Measurements from ENCODE around the gene NUDT4B.
"Not testable (repeated sequence)": the region's sequence is repeated elsewhere in the genome, so short reads cannot be mapped to it uniquely, and the experiment has no call there.

NUDT4B gene

GRCh38 chr1:148791543-148792099, 43.0 kb downstream of the NUDT4B start:
- H3K36me3 ChIP-seq (ENCODE audit: insufficient read depth); H3K79me2 ChIP-seq (ENCODE audit: insufficient read depth, low read depth); H3K27me3 ChIP-seq (ENCODE audit: insufficient read depth, low read depth): not testable (repeated sequence)

DNA sequence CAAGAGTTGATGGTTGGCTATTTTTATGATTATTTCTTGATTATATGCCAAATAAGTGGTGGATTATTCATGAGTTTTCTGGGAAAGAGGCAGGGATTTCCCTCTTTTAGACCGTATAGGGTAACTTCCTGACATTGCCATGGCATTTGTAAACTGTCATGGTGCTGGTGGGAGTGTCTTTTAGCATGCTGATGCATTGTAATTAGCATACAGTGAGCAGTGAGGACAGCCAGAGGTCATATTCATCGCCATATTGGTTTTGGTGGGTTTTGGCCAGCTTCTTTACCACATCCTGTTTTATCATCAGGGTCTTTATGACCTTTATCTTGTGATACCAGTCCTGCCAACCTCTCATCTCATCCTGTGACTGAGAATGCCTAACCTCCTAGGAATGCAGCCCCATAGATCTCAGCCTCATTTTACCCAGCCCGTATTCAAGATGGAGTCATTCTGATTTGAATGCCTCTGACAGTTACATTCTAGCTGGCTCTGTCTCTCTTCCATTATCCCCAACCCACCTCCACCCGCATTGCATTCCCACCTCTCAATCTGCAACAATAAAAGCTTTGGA, 45.3 kb downstream of the NUDT4B start:
- not testable (repeated sequence) for H3K36me3 ChIP-seq (ENCODE audit: insufficient read depth); H3K4me3 ChIP-seq (IDR thresholded peaks at IDR 0.05; ENCODE audit: insufficient read depth, low read depth, low read length); H2AFZ ChIP-seq (ENCODE audit: low read depth)

More at GRCh38 chr1:148791543-148792099, 43.0 kb downstream of the NUDT4B start:
- not testable (repeated sequence) for H3K9ac ChIP-seq; H3K4me2 ChIP-seq; H3K4me3 ChIP-seq (IDR thresholded peaks at IDR 0.05; ENCODE audit: insufficient read depth, low read depth, low read length); H2AFZ ChIP-seq (ENCODE audit: low read depth); H4K20me1 ChIP-seq (ENCODE audit: insufficient read depth); H3K4me1 ChIP-seq (ENCODE audit: low read depth, poor library complexity, severe bottlenecking); H3K27ac ChIP-seq

More for the DNA sequence above, 45.3 kb downstream of the NUDT4B start:
- H3K79me2 ChIP-seq (ENCODE audit: insufficient read depth, low read depth); H3K9ac ChIP-seq; H4K20me1 ChIP-seq (ENCODE audit: insufficient read depth); H3K27ac ChIP-seq; H3K4me2 ChIP-seq; H3K27me3 ChIP-seq (ENCODE audit: insufficient read depth, low read depth); H3K4me1 ChIP-seq (ENCODE audit: low read depth, poor library complexity, severe bottlenecking): not testable (repeated sequence)
